GM10266 (cell line): ENCODE measurements around the gene FIGN.

Experiments
- DNase-seq: peaks from one replicate; pipeline ENCODE4 v3.0.0; 2012; ENCODE audit errors: extremely low spot score
- CTCF ChIP-seq: IDR thresholded peaks from 2 replicates; pipeline ENCODE4 v1.5.1; 2012; ENCODE audit warnings: mild to moderate bottlenecking, low read depth; ENCODE audit not compliant: control insufficient read depth, insufficient read depth; ENCODE audit errors: missing control alignments

Gene FIGN

GRCh38 chr2:163625632-163626031 is 110.2 kb downstream of the FIGN start:
- DNase-seq: no peak
- TF ChIP-seq CTCF: no peak

GRCh38 chr2:163621445-163622004 is 114.3 kb downstream of the FIGN start:
- TF ChIP-seq CTCF: no peak
- DNase-seq: no peak

- no peak for DNase-seq
- no peak for TF ChIP-seq CTCF
Measured at GRCh38 chr2:163617517-163617916, 118.3 kb downstream of the FIGN start.

- no peak for DNase-seq
- TF ChIP-seq CTCF: no peak
Measured at GRCh38 chr2:163613266-163613731, 122.5 kb downstream of the FIGN start.

- no peak for TF ChIP-seq CTCF
- DNase-seq: no peak
Measured at GRCh38 chr2:163612332-163612731, 123.5 kb downstream of the FIGN start.

GRCh38 chr2:163611557-163611906 is 124.3 kb downstream of the FIGN start:
- TF ChIP-seq CTCF: no peak
- no peak for DNase-seq

GRCh38 chr2:163610817-163611556 is 124.8 kb downstream of the FIGN start:
- no peak for DNase-seq

More at GRCh38 chr2:163610817-163611556, 124.8 kb downstream of the FIGN start:
- TF ChIP-seq CTCF: peak; percentile 29
